ENCODE measurements around the gene HCFC2.

GRCh38 chr12:104134882-104135281, 70.6 kb downstream of the HCFC2 start:
- TF ChIP-seq, protein P1, sequence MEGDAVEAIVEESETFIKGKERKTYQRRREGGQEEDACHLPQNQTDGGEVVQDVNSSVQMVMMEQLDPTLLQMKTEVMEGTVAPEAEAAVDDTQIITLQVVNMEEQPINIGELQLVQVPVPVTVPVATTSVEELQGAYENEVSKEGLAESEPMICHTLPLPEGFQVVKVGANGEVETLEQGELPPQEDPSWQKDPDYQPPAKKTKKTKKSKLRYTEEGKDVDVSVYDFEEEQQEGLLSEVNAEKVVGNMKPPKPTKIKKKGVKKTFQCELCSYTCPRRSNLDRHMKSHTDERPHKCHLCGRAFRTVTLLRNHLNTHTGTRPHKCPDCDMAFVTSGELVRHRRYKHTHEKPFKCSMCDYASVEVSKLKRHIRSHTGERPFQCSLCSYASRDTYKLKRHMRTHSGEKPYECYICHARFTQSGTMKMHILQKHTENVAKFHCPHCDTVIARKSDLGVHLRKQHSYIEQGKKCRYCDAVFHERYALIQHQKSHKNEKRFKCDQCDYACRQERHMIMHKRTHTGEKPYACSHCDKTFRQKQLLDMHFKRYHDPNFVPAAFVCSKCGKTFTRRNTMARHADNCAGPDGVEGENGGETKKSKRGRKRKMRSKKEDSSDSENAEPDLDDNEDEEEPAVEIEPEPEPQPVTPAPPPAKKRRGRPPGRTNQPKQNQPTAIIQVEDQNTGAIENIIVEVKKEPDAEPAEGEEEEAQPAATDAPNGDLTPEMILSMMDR (conservative IDR thresholded peaks at IDR 0.05): no peak
- no peak for TF ChIP-seq ZFX (IDR thresholded peaks at IDR 0.05)

Measured in C4-2B (cell line).